ENCODE measurements around the gene OR8K3. TPM values are rescaled to one million over a fixed set of nuclear protein-coding genes. Genes with fewer than 3 reads are reported as not detected.

OR8K3 gene
- total RNA-seq (2014; rRNA removed; shearing (Covaris generic)), result not detected in 2 replicates

DNA sequence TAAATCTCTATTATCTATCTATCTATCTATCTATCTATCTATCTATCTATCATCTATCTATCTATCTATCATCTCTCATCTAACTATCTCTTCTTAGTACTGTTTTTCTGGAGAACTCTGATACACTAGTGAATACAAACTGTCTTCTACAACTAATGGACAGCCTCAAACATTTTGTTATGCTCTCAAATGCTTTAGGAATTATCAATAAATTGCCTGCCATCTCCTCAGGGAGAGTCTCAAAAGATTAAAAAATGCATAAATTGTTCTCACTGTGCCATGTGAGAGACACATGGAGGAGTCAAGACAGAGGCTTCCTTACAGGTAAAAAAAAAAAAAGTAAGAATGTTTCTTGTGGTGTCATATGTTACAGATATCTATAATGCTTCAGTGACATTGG, at the start of gene OR8K3:
Gene OR8K3, plus strand, starts transcription at position 301 of the 400 bp plus-strand sequence. CDS start 3,163 bp downstream, outside the sequence.
- no peak for DNase-seq (ENCODE audit: low read depth)

DNA sequence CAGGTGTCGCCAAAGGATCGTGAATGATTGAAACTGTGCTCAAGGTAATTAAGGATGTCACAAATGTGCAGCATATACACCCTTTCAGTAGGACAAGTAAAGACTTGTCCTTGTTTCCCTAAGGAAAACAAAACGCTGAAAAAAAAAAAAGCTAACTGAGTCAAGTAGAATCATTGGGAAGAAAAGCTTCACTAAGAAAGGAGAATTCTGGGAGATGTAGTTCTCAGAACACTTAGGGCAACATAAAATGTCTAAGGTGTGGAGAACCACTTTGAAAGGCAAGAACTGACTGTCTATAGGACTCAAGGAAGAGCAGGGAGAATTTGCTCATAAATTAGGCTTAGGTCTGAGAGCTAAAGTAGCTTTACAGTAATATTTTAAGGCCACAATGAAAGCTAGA, 43.9 kb upstream of the OR8K3 start:
- DNase-seq (ENCODE audit: low read depth), result no peak

DNA sequence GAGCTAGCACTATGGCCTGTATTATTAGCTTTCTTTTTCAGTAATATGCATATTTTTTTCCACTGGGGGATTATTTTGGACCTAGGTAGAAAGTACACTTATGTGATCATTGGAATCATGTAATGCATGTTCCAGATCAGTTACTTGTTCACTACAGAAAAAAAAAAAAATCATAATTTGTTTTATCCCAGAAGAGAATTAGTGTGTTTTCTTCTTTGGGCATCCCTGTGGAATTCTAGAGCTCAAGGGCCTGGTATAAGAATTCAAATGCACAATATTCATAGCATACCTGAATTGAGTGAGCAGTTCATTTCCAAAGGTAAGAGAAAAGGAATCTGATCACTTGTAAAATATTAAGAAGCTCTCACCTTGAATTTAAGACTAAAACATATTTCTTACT, 41.1 kb upstream of the OR8K3 start, which contains the start of gene OR5T1:
Gene OR5T1, plus strand, starts transcription at position 301 of the 400 bp plus-strand sequence. CDS start 1,485 bp downstream, outside the sequence.
- DNase-seq (ENCODE audit: low read depth), result no peak

DNA sequence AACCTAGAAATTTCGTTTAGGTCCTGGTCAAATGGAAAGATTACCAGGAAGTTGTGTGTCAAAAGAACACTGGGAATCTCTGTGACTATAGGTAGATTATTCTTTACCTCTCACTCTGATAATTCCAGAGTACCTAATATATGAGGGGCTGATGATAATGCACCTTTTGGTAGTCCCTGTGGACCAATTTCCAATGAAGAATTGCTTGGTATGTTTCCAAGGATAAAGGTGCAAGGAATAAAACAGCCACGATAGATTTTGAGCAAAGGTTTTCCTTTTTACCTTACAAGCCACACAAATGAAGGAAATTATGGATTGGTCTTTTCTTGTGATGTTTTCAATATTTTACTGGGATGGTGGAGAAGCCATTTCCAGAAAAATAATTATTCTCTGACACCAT, 22.8 kb upstream of the OR8K3 start, which contains the start of gene OR8H1:
Gene OR8H1, minus strand, starts transcription at position 101 of the 400 bp plus-strand sequence. CDS start 1,192 bp downstream, outside the sequence.
- DNase-seq (ENCODE audit: low read depth), result no peak

DNA sequence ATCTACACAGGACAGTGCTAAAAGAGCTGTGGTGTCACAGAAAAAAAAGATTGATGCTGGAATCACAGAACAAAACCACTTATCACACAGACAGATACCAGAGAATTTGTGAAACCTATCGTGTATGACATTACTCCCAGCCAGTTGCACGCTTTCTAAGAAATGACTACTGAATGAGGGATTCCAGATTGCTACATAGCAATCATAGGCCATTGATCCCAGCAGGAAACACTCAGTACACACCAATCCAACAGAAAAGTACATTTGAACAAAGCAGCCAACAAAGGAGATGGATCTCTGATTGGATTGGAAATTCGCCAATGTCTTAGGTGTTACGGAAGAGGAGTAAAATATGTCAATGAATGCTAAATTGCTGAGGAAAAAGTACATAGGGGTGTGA, 18.0 kb upstream of the OR8K3 start:
- no peak for DNase-seq (ENCODE audit: low read depth)

DNA sequence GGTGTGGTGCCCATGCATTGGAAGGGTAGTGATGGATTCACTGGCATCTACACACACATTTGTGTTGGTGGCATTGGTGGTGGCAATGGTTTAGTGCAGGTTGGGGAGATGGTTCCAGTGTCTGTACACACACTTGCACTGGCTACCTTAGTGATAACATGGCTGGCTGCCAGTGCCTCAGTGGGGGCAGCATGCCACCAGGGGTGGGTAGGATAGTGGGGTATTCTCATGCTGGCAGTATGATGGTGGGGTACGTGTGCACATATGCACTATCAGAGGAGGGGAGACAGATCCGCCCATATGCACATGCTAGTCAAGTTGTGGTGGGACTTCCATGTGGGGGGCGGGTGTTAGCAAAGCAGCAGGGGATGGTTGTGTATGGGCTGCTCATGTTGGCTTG, 7.1 kb upstream of the OR8K3 start:
- no peak for DNase-seq (ENCODE audit: low read depth)

DNA sequence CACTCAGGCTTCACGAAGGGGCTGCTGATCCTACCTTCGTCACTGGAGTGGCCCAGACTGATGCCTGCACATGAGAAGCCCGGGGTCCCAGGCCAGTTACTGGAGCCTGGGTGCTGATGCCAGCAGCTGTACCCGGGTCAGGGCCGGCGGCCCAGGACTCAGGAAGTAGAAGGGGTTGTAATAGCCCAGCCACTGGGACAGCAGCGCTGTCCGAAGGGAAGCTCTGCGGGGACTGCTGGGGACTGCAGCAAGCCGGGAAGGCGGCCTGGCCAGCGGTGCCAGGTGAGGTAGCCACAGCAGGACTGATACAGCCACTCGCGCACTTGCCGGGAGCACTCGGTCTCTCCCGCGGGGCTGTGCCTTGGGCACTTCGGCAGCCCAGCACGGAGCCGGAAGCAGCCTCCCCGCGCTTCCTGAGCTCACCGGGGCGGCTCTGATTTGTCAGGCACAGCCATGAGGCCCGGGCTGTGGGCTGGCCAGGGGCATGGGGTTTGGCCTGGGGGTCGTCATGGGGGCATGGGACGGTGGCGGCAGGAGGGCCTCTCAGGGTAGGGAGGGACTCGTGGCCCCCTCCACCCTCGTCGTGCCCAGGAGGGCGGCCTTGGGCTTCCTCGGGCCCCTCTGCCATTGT, 17.0 kb downstream of the OR8K3 start:
- DNase-seq (ENCODE audit: low read depth), result no peak

DNA sequence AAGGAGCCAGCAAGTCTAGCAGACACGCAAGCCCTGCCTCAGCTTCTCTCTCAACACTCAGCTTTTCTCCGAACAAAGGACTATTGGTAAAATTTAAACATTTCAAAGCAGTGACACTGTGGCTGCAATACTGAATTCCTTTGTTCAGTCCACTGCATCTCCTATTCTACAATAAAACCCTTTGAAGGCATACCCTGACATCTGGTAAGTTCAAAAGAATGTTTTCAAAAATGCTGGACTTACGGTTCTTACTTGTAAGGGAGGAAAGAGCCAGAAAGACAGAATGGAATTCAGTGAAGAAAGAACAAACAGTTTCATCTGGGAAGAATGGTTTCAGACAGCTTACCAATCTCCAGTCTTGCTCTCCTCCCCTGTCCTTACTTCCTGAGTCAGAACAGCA, 18.2 kb downstream of the OR8K3 start:
- no peak for DNase-seq (ENCODE audit: low read depth)

DNA sequence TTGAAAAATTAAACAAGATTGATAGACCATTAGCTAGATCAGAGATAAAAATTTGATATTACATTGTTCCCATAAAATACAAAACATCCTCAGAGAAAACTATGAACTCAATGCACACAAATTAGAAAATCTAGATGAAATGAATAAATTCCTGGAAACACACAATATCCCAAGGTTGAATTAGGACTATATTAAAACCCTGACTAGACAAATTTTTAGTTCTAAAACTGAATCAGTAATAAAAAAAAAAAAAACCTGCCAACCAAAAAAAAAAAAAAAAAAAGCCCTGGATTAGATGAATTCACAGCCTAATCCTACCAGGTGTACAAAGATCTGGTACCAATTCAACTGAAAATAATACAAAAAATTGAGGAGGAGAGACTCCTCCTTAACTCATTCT, 25.3 kb downstream of the OR8K3 start:
- no peak for DNase-seq (ENCODE audit: low read depth)

DNA sequence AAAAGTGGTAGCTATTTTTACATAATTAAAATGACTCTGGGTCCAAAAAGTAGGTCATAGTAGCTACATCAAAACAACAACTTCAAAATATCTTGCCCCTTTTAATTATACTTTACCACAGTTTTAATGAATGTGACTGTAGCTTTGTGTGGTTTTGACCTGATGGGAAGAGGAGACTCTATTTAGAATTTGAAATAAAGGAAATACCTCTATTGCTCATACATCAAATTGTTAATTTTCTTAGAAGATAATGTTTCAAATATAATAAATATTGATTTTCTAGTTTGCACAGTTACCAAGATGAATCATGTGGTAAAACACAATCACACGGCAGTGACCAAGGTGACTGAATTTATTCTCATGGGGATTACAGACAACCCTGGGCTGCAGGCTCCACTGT, 30.8 kb downstream of the OR8K3 start, which contains the start of gene OR8K1:
Gene OR8K1, plus strand, starts transcription at position 301 of the 400 bp plus-strand sequence. Its CDS starts 0 bp downstream, at position 301.
- DNase-seq (ENCODE audit: low read depth), result no peak

DNA sequence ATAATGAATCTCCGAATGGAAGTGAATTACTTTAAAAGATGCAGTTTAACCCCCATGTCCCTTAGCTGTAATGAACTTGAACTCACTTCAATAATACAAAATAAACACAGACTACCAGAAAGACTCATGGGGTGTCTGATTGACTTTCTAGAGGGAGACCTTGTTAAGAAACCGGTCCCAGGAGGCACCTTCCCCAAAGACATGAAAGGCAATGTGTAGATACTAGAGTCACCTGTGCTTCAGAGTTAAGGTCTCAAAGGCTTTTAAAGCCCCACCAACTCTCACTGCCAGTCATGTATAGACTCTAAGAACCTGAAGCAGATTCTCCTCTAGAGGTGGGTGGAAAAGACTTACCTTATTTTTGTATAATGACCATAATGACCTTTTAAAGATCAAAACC, 39.0 kb downstream of the OR8K3 start, which contains the start of gene OR8J1:
Gene OR8J1, plus strand, starts transcription at position 301 of the 400 bp plus-strand sequence. CDS start 5,956 bp downstream, outside the sequence.
- no peak for DNase-seq (ENCODE audit: low read depth)

Other genes with a start within 250 kb of the OR8K3 start
- not detected in 2 replicates for gene OR8I2, start 221.8 kb upstream of the OR8K3 start, total RNA-seq (2014; rRNA removed; shearing (Covaris generic))
- not detected in 2 replicates for gene OR8H2, start 211.5 kb upstream of the OR8K3 start, total RNA-seq (2014; rRNA removed; shearing (Covaris generic))
- gene OR8H3, start 192.8 kb upstream of the OR8K3 start, total RNA-seq (2014; rRNA removed; shearing (Covaris generic)), result not detected in 2 replicates
- gene OR8J3, start 174.9 kb upstream of the OR8K3 start, total RNA-seq (2014; rRNA removed; shearing (Covaris generic)), result not detected in 2 replicates
- not detected in 2 replicates for gene OR8K5, start 154.8 kb upstream of the OR8K3 start, total RNA-seq (2014; rRNA removed; shearing (Covaris generic))
- gene OR5J2, start 138.5 kb upstream of the OR8K3 start, total RNA-seq (2014; rRNA removed; shearing (Covaris generic)), result not detected in 2 replicates
- not detected in 2 replicates for gene OR5T2, start 80.9 kb upstream of the OR8K3 start, total RNA-seq (2014; rRNA removed; shearing (Covaris generic))
- not detected in 2 replicates for gene OR5T3, start 62.9 kb upstream of the OR8K3 start, total RNA-seq (2014; rRNA removed; shearing (Covaris generic))
- gene OR5T1, start 41.0 kb upstream of the OR8K3 start, total RNA-seq (2014; rRNA removed; shearing (Covaris generic)), result not detected in 2 replicates
- gene OR8H1, start 22.9 kb upstream of the OR8K3 start, total RNA-seq (2014; rRNA removed; shearing (Covaris generic)), result not detected in 2 replicates
- not detected in 2 replicates for gene OR8K1, start 30.9 kb downstream of the OR8K3 start, total RNA-seq (2014; rRNA removed; shearing (Covaris generic))
- not detected in 2 replicates for gene OR8J1, start 39.1 kb downstream of the OR8K3 start, total RNA-seq (2014; rRNA removed; shearing (Covaris generic))
- not detected in 2 replicates for gene OR8U1, start 60.5 kb downstream of the OR8K3 start, total RNA-seq (2014; rRNA removed; shearing (Covaris generic))
- not detected in 2 replicates for gene OR5AL1, start 97.6 kb downstream of the OR8K3 start, total RNA-seq (2014; rRNA removed; shearing (Covaris generic))
- gene OR5M3, start 158.2 kb downstream of the OR8K3 start, total RNA-seq (2014; rRNA removed; shearing (Covaris generic)), result not detected in 2 replicates
- not detected in 2 replicates for gene OR5M8, start 176.2 kb downstream of the OR8K3 start, total RNA-seq (2014; rRNA removed; shearing (Covaris generic))
- gene OR5M11, start 228.1 kb downstream of the OR8K3 start, total RNA-seq (2014; rRNA removed; shearing (Covaris generic)), result not detected in 2 replicates